CD14-positive monocyte (primary cell): Measurements from ENCODE around the gene DEPDC5. TPM values are rescaled to one million over a fixed set of nuclear protein-coding genes. Genes with fewer than 3 reads are reported as not detected.

Source experiments
- DNase-seq, 3 donors: peaks; one replicate each; pipeline ENCODE4 v3.0.0-alpha.2; 2011 to 2022
- H2AFZ ChIP-seq: 2 replicates; pipeline ENCODE4 v1.6.0; 2012; ENCODE audit warnings: mild to moderate bottlenecking, low read depth, low read length, inconsistent platforms; ENCODE audit not compliant: insufficient read depth, poor library complexity, severe bottlenecking
- H3K27ac ChIP-seq, 2 donors: 1 replicate in 1 of 2; 2 replicates in 1 of 2; pipeline ENCODE4 v1.5.1; 2012 to 2013; ENCODE audit warnings: low read length in 2 of 2, control low read depth in 1 of 2, inconsistent platforms in 1 of 2, low read depth in 1 of 2, mild to moderate bottlenecking in 1 of 2
- H3K27me3 ChIP-seq, 2 donors: one replicate each; pipeline versions ENCODE4 v1.6.0 to v1.6.1; 2011 to 2013; ENCODE audit warnings: low read length in 2 of 2; ENCODE audit not compliant: control insufficient read depth in 2 of 2, insufficient read depth in 2 of 2
- H3K36me3 ChIP-seq, 2 donors: replicated peaks in 1 of 2; 1 replicate in 1 of 2; 2 replicates in 1 of 2; pipeline versions ENCODE4 v1.5.1 to v1.6.1; 2012 to 2013; ENCODE audit warnings: low read length in 2 of 2, control low read depth in 1 of 2, inconsistent platforms in 1 of 2, mild to moderate bottlenecking in 1 of 2; ENCODE audit not compliant: insufficient read depth in 2 of 2, control insufficient read depth in 1 of 2
- H3K4me1 ChIP-seq, 2 donors: 1 replicate in 1 of 2; 2 replicates in 1 of 2; pipeline versions ENCODE4 v1.5.1 to v1.6.1; 2012 to 2013; ENCODE audit warnings: low read length in 2 of 2, control low read depth in 1 of 2, inconsistent platforms in 1 of 2, mild to moderate bottlenecking in 1 of 2, moderate library complexity in 1 of 2; ENCODE audit not compliant: insufficient read depth in 2 of 2, control insufficient read depth in 1 of 2
- H3K4me2 ChIP-seq: replicated peaks from 2 replicates; pipeline ENCODE3; 2012; ENCODE audit warnings: low read length, moderate library complexity, mild to moderate bottlenecking; ENCODE audit not compliant: poor library complexity, severe bottlenecking; ENCODE audit errors: extremely low read depth
- H3K4me3 ChIP-seq, 3 experiments: fragments of 200-600 bp in 1 of 3; sonication (generic) in 1 of 3; replicated peaks in 1 of 3; 1 replicate in 2 of 3; 2 replicates in 1 of 3; pipeline ENCODE4 v1.5.1; 2011 to 2013; ENCODE audit warnings: low read length in 3 of 3, mild to moderate bottlenecking in 3 of 3, control low read depth in 2 of 3, low read depth in 2 of 3, inconsistent platforms in 1 of 3, moderate library complexity in 1 of 3
- H3K79me2 ChIP-seq: 2 replicates; pipeline ENCODE4 v1.6.0; 2012; ENCODE audit warnings: mild to moderate bottlenecking, control low read depth, inconsistent platforms, low read length, moderate library complexity; ENCODE audit not compliant: insufficient read depth
- H3K9ac ChIP-seq: 2 replicates; pipeline ENCODE4 v1.6.0; 2017; ENCODE audit warnings: low read length, mild to moderate bottlenecking; ENCODE audit not compliant: insufficient read depth, poor library complexity, severe bottlenecking
- H3K9me3 ChIP-seq, 2 donors: replicated peaks in 1 of 2; 1 replicate in 1 of 2; 2 replicates in 1 of 2; pipeline versions ENCODE4 v1.5.1 to v1.6.1; 2012 to 2013; ENCODE audit warnings: low read length in 2 of 2, control low read depth in 1 of 2; ENCODE audit not compliant: control insufficient read depth in 1 of 2, insufficient read depth in 1 of 2
- H4K20me1 ChIP-seq: 2 replicates; pipeline ENCODE4 v1.6.0; 2012; ENCODE audit warnings: mild to moderate bottlenecking, low read length, control low read depth, moderate library complexity; ENCODE audit not compliant: insufficient read depth
- H3K27ac Mint-ChIP-seq, 7 donors: one replicate each; pipeline ENCODE4 v1.8.0; 2020; ENCODE audit warnings: mild to moderate bottlenecking in 7 of 7, mixed read lengths in 7 of 7, moderate library complexity in 6 of 7, inconsistent platforms in 2 of 7
- H3K27me3 Mint-ChIP-seq, 3 donors: one replicate each; pipeline ENCODE4 v1.8.0; 2021 to 2022; ENCODE audit warnings: low read depth in 3 of 3, mild to moderate bottlenecking in 3 of 3, mixed read lengths in 3 of 3, moderate library complexity in 3 of 3, inconsistent platforms in 1 of 3
- H3K36me3 Mint-ChIP-seq, 2 donors: one replicate each; pipeline ENCODE4 v1.8.0; 2020; ENCODE audit warnings: mixed read lengths in 2 of 2, inconsistent platforms in 1 of 2, mild to moderate bottlenecking in 1 of 2
- H3K4me1 Mint-ChIP-seq: one replicate; pipeline ENCODE4 v1.8.0; 2020; ENCODE audit warnings: mild to moderate bottlenecking, mixed read lengths
- H3K4me3 Mint-ChIP-seq, 2 donors: one replicate each; pipeline ENCODE4 v1.8.0; 2020; ENCODE audit warnings: mild to moderate bottlenecking in 2 of 2, mixed read lengths in 2 of 2, moderate library complexity in 1 of 2
- H3K9me3 Mint-ChIP-seq, 7 donors: one replicate each; pipeline ENCODE4 v1.8.0; 2020 to 2022; ENCODE audit warnings: mixed read lengths in 7 of 7, mild to moderate bottlenecking in 6 of 7, moderate library complexity in 6 of 7, inconsistent platforms in 2 of 7
- CTCF ChIP-seq: fragments of 200-600 bp; IDR thresholded peaks from one replicate; pipeline ENCODE4 v1.8.0; 2022; ENCODE audit warnings: antibody characterized with exemption, mild to moderate bottlenecking
- WGBS: methylation state at CpG from one replicate; pipeline ENCODE4 v1.1.5; 2013; ENCODE audit warnings: missing lambda C conversion rate; ENCODE audit not compliant: insufficient coverage; 5-methylcytosine and 5-hydroxymethylcytosine counted together
- intact Hi-C, 2 donors: fragments of 100-400 bp; cut with micrococcal nuclease; formaldehyde crosslinking; loops; one replicate each; pipeline versions ENCODE4 v1.15.0 to v1.15.1; 2023
- polyA plus RNA-seq, 3 donors: library from polyadenylated mRNA; depleted of rRNA in 1 of 3; unstranded in 2 of 3; stranded (reverse) in 1 of 3; fragments of 300-500 nt in 2 of 3; fragments of >200 nt in 1 of 3; fragmentation: Illumina TruSeq in 2 of 3; gene quantifications; 1 replicate in 2 of 3; 2 replicates in 1 of 3; pipeline ENCODE4 v1.2.3, GENCODE V29; 2012 to 2021

The DEPDC5 gene
- polyA plus RNA-seq, 3 donors: 2.2 to 19.5 (median 4.1) TPM

- Mint-ChIP-seq H3K4me3 (no peak overlapping the region), H3K9me3 (no peaks in the 10 kb centered on the region), H3K27ac (no peak overlapping the region), H3K4me1 (peaks cover under 1% of the 10 kb centered on the region), H3K36me3 (peaks cover 59 to 88% of the 10 kb centered on the region in 2 donors), H3K27me3 (peaks cover 0 to 2% (median 0%) of the 10 kb centered on the region in 3 donors)
- H3K4me3 ChIP-seq: no peak overlapping the region
- H2AFZ ChIP-seq: no peak overlapping the region
- H4K20me1 ChIP-seq: no peaks in the 10 kb centered on the region
- H3K27me3 ChIP-seq: no peaks in the 10 kb centered on the region
- DNase-seq: no peak
- no peaks in the 10 kb centered on the region for H3K4me1 ChIP-seq
- peaks cover 38 to 80% of the 10 kb centered on the region in 2 donors for H3K36me3 ChIP-seq
- intact Hi-C loops: no loop called here
- no peaks in the 10 kb centered on the region for H3K9me3 ChIP-seq
- H3K9ac ChIP-seq: no peak overlapping the region
- 100% methylated on average over 2 of the region's 5 CpGs for WGBS
- no peak overlapping the region for H3K4me2 ChIP-seq
- TF ChIP-seq CTCF: no peak
- H3K79me2 ChIP-seq: no peaks in the 10 kb centered on the region
- H3K27ac ChIP-seq: no peak overlapping the region
These were observed 152.8 kb downstream of the DEPDC5 start for GRCh38 chr22:31906569-31906968.

- H3K36me3 Mint-ChIP-seq: peaks cover 43 to 70% of the 10 kb centered on the region in 2 donors
- no peaks in the 10 kb centered on the region for H3K27me3 Mint-ChIP-seq
- Histone ChIP-seq H3K79me2 (no peaks in the 10 kb centered on the region), H3K9ac (no peak overlapping the region), H4K20me1 (no peaks in the 10 kb centered on the region), H3K9me3 (no peaks in the 10 kb centered on the region), H3K4me3 (no peak overlapping the region), H3K36me3 (peaks cover 21 to 52% of the 10 kb centered on the region in 2 donors), H3K27me3 (no peaks in the 10 kb centered on the region), H3K4me1 (no peaks in the 10 kb centered on the region), H3K27ac (no peak overlapping the region), H2AFZ (no peak overlapping the region), H3K4me2 (no peak overlapping the region)
- peaks cover 4% of the 10 kb centered on the region for H3K4me1 Mint-ChIP-seq
- H3K4me3 Mint-ChIP-seq: no peak overlapping the region
- no peak for TF ChIP-seq CTCF
- H3K27ac Mint-ChIP-seq: peak overlapping the region in 1 of 7 donors; percentile 59
- no peak for DNase-seq
- intact Hi-C loops: no loop called here
- WGBS: 100% methylated on average over 4 of the region's 5 CpGs
- H3K9me3 Mint-ChIP-seq: no peaks in the 10 kb centered on the region
These were observed 156.2 kb downstream of the DEPDC5 start for GRCh38 chr22:31909977-31910376.
